Chondrocyte (in vitro differentiated cells): ENCODE measurements around the gene ZCCHC17. TPM values are rescaled to one million over a fixed set of nuclear protein-coding genes. Genes with fewer than 3 reads are reported as not detected.

ENCODE experiments used
- DNase-seq: peaks from one replicate; pipeline ENCODE4 v3.0.0; 2021; ENCODE audit warnings: mixed read lengths, low spot score
- H3K27ac Mint-ChIP-seq: one replicate; pipeline ENCODE4 v1.8.0; 2021; ENCODE audit warnings: mild to moderate bottlenecking, moderate library complexity, mixed read lengths; ENCODE audit not compliant: unreplicated experiment
- H3K27me3 Mint-ChIP-seq: 2 replicates; pipeline ENCODE4 v1.8.0; 2021; ENCODE audit warnings: low read depth, mixed read lengths
- H3K36me3 Mint-ChIP-seq: 2 replicates; pipeline ENCODE4 v1.8.0; 2021; ENCODE audit warnings: low read depth, mixed read lengths
- H3K4me1 Mint-ChIP-seq: 2 replicates; pipeline ENCODE4 v1.8.0; 2021; ENCODE audit warnings: low read depth, mild to moderate bottlenecking, mixed read lengths
- H3K4me3 Mint-ChIP-seq: one replicate; pipeline ENCODE4 v1.8.0; 2021; ENCODE audit warnings: mild to moderate bottlenecking, moderate library complexity, mixed read lengths; ENCODE audit not compliant: unreplicated experiment
- H3K9me3 Mint-ChIP-seq: 2 replicates; pipeline ENCODE4 v1.8.0; 2021; ENCODE audit warnings: low read depth, mixed read lengths
- total RNA-seq: library from RNA; stranded (reverse); gene quantifications from 3 replicates; pipeline ENCODE4 v1.2.1, GENCODE V29; 2021
- TF ChIP-seq, protein P1 (sequence below): fragments of 200-600 bp; sonication (generic); IDR thresholded peaks from 2 replicates; pipeline ENCODE4 v1.5.0; 2021; ENCODE audit warnings: antibody characterized with exemption, mild to moderate bottlenecking, moderate library complexity

The ZCCHC17 gene
- total RNA-seq, 1 donor from 2014 or later = 31.1 TPM

DNA sequence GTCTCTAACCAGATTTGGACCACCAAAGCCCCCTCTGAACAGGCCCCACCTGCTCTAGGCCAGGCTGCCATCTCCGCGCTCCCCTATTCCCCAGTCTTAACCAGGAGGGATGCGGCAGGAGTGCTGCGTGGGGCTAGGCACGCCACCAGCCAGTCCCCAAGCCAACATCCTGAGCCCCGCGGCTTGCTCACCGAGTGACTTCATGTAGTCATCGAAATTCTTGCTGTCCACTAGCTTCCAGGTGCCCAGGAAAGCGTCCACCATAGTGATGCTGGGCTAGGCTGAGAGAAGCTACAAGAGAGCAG, 75.9 kb downstream of the ZCCHC17 start:
- H3K27ac Mint-ChIP-seq = peak overlapping the region; percentile 99

DNA sequence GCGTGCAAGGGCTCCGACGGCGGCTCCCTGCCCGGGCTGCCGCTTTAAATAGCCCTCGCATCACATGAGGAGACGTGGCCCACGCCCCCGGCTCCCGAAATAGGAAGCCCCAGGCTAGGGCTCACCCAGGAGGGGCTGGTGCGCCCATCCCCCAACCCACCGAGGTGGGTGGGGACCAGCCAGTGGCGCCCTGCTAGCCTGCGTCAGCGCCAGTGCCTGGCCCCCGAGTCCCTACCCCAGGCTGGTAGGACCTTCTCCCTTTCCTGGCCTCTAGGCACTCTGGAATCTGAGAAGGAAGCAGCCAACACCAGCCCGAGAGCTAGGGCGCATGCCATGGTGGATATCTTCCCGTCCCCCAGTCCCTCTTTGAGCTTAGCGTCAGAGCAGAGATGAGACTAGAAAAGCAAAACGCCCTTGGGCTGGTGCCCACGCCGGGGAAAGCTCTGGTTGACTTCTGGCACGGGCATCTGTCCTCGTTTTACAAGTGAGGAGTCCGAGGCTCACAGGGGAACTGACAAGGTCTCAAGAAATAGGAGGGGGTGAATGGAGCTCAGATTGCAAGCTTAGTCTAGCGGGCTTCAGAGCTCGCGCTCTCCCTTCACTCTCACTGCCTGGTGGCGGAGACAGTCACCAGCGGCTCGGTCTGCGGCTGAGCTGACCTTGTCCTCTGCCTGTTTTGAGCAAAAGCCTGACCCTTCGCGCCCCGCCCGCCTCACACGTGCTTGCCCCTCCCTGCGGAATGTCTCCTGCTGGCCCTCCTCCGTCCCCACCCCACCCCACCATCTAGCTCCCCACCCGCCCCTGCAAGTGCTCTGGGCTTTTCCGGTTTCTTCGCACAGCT, 76.4 kb downstream of the ZCCHC17 start, which contains the start of gene FABP3:
Gene FABP3 (minus strand): TSS at position 21 of the 841 bp plus-strand sequence. CDS start 62 bp downstream, outside the sequence.
- Mint-ChIP-seq H3K9me3 (no peaks in the 10 kb centered on the region), H3K4me3 (peak within 1 kb of the TSS; percentile 88), H3K4me1 (peaks cover 72% of the 10 kb centered on the region), H3K36me3 (peaks cover 6% of the 10 kb centered on the region), H3K27me3 (no peaks in the 10 kb centered on the region), H3K27ac (peak within 1 kb of the TSS; percentile 99)
- DNase-seq = no peak
- TF ChIP-seq, protein P1, sequence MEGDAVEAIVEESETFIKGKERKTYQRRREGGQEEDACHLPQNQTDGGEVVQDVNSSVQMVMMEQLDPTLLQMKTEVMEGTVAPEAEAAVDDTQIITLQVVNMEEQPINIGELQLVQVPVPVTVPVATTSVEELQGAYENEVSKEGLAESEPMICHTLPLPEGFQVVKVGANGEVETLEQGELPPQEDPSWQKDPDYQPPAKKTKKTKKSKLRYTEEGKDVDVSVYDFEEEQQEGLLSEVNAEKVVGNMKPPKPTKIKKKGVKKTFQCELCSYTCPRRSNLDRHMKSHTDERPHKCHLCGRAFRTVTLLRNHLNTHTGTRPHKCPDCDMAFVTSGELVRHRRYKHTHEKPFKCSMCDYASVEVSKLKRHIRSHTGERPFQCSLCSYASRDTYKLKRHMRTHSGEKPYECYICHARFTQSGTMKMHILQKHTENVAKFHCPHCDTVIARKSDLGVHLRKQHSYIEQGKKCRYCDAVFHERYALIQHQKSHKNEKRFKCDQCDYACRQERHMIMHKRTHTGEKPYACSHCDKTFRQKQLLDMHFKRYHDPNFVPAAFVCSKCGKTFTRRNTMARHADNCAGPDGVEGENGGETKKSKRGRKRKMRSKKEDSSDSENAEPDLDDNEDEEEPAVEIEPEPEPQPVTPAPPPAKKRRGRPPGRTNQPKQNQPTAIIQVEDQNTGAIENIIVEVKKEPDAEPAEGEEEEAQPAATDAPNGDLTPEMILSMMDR = peak; percentile 31

More for the DNA sequence above, 75.9 kb downstream of the ZCCHC17 start:
- Mint-ChIP-seq H3K9me3 (no peaks in the 10 kb centered on the region), H3K4me1 (peaks cover 72% of the 10 kb centered on the region), H3K4me3 (peak overlapping the region; percentile 88), H3K36me3 (peaks cover 8% of the 10 kb centered on the region), H3K27me3 (no peaks in the 10 kb centered on the region)
- no peak for DNase-seq
- TF ChIP-seq, protein P1 = no peak

DNA sequence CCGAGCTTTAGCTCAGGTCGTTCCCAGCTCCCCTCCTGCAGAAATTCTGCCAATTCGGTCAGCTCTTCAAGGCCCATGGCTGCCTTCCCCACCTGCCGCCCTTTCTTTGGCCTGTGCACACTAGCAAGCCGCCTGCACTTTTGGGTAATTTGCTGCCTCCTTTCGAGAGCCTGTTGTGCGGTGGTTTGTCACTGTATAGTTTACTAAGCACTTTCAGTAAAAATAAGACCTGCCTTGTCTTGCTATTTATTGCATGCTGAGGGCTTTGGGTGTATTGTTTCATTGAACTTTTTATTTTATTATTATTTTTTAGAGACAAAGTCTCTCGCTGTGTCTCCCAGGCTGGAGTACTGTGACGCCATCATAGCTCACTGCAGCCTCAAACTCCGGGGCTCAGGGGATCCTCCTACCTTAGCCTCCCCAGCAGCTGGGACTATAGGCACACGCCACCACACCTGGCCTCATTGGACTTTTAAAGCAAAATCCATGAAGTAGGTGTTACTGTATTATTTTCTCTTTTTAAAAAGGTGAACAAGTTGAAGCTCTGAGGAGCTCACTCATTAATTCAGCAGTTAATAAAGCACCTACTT, 77.2 kb downstream of the ZCCHC17 start:
- peak overlapping the region; percentile 99 for H3K27ac Mint-ChIP-seq
- no peaks in the 10 kb centered on the region for H3K9me3 Mint-ChIP-seq
- H3K36me3 Mint-ChIP-seq = peaks cover 2% of the 10 kb centered on the region
- DNase-seq = no peak
- peaks cover 67% of the 10 kb centered on the region for H3K4me1 Mint-ChIP-seq
- TF ChIP-seq, protein P1 = no peak
- no peaks in the 10 kb centered on the region for H3K27me3 Mint-ChIP-seq
- H3K4me3 Mint-ChIP-seq = peak overlapping the region; percentile 88

DNA sequence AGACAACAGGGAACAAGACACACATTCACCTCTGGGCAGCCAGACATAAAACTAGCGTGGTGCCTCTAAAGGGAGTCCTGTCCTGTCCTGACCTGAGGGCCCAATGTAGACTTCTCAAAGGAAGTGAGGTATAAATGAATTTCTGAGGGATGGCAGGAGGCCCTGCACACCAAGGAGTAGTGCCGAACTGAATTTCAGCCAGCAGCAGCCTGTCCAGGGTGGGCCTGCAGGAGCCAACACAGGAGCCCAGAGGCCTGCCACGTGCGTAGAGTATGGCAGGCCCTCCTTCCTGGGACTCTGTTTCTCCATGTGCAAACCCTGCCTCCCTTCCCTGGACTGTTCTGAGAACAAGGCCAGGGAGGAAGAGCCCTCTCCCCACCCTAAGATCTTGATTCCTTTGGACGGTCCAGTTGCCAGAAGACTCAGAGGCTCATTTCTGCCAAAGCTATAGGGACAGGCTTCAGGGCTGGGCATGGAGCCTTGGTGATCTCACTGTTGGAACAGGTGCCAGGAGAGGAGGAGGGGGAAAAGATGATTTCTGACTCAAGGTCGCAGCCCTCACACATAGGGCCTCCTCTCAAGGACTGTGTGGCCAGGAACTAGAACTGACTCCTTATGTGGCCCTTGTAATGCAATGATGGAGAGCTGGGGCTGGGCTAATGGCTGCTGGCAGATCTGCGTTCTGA, 77.8 kb downstream of the ZCCHC17 start:
- Mint-ChIP-seq H3K27me3 (no peaks in the 10 kb centered on the region), H3K36me3 (no peaks in the 10 kb centered on the region), H3K4me1 (peaks cover 60% of the 10 kb centered on the region), H3K27ac (peak overlapping the region; percentile 99), H3K9me3 (no peaks in the 10 kb centered on the region), H3K4me3 (no peak overlapping the region)
- TF ChIP-seq, protein P1 = no peak
- no peak for DNase-seq

DNA sequence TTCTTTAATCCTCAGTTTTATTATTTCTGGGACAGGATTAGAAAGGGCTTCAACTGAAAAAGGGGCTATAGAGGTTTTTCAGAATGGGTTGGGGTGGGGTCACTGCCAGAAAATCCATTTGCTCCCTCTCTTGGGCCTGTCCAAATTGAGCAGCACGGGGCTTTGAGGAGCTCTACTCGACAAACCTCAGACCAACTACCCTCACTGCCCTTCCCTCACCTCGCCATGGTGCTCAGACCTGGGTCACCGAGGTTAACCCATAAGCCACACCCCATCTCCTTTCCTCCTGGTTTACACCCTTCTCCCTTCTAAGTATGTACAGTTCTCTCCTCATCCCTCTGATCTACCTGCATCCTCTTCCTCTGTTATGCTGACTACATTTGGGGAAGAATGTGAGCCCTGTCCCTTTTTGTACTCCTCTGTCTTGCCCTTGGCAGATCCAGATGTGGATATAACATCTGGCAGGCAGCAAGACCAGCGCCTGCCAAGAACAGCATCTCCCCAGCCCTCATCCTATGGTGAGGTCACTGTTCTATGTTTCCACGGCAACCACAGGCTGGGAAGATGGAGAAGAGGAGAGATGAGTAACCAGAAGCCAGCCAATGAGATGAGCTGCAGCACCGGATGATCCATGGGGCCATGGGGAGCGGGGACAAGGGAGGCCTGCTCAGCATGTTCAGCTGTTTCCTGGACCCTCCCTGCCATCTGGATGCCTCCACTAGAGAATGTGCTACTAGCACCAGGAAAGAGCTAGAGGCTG, 79.7 kb downstream of the ZCCHC17 start:
- Mint-ChIP-seq H3K27me3 (no peaks in the 10 kb centered on the region), H3K36me3 (no peaks in the 10 kb centered on the region), H3K27ac (peak overlapping the region; percentile 86), H3K4me1 (peaks cover 57% of the 10 kb centered on the region), H3K9me3 (no peaks in the 10 kb centered on the region), H3K4me3 (no peak overlapping the region)
- TF ChIP-seq, protein P1 = no peak
- no peak for DNase-seq
